Measurements from ENCODE around the gene SLC1A4. TPM values are rescaled to one million over a fixed set of nuclear protein-coding genes. Genes with fewer than 3 reads are reported as not detected.

Gene SLC1A4
- polyA plus RNA-seq, 1 of the 3 experiments (the other 2 are of a cell fraction): 4.4 TPM

GRCh38 chr2:65062843-65063825, 73.9 kb downstream of the SLC1A4 start:
- peak; percentile 47 for DNase-seq
- Histone ChIP-seq H3K9ac (no peak overlapping the region), H3K9me2 (no peaks in the 10 kb centered on the region), H3K27ac (ENCODE audit: low read depth in 2 of 2, low read length in 1 of 2) (peak overlapping the region in 1 of 2 experiments; percentile 81; a peak in 1 of 4 replicates), H4K20me1 (ENCODE audit: insufficient read depth) (peaks cover 57% of the 10 kb centered on the region), H3K4me2 (peak overlapping the region; percentile 8; the same call in 1 of the 2 replicates), H3K27me3 (ENCODE audit: insufficient read depth) (no peaks in the 10 kb centered on the region), H2AFZ (ENCODE audit: low read depth) (no peak overlapping the region), H3F3A (replicated peaks; ENCODE audit: insufficient read depth) (peaks cover 24% of the 10 kb centered on the region), H3K4me1 (ENCODE audit: control insufficient read depth in 1 of 2, insufficient read depth in 2 of 2, low read depth in 1 of 2, low read length in 1 of 2) (peaks cover 18 to 30% of the 10 kb centered on the region in 2 experiments), H3K9me3 (no peaks in the 10 kb centered on the region), H3K36me3 (replicated peaks in 1 of 2; ENCODE audit: control insufficient read depth in 1 of 2, insufficient read depth in 2 of 2, low read length in 1 of 2) (no peaks in the 10 kb centered on the region), H3K4me3 (ENCODE audit: low read depth in 2 of 2, low read length in 1 of 2) (no peak overlapping the region), H3K79me2 (ENCODE audit: insufficient read depth) (peaks cover 86% of the 10 kb centered on the region)
- ChIA-PET POLR2A (no interaction called here), CTCF (interaction anchor here (0.9 to 1.3 kb wide), 2 partner anchors 9 to 124 kb away, joined by 4 read pairs; no protein-coding TSS in a partner anchor)
- no peak for TF ChIP-seq USF1 (IDR thresholded peaks at IDR 0.05; ENCODE audit: borderline replicate concordance, low read depth)
- TF ChIP-seq TEAD4 (IDR thresholded peaks at IDR 0.05; ENCODE audit: borderline replicate concordance, insufficient read depth): no peak
- TF ChIP-seq MXI1 (IDR thresholded peaks at IDR 0.05; ENCODE audit: low read depth, low read length): no peak
- no peak for TF ChIP-seq SMC3 (IDR thresholded peaks at IDR 0.05; ENCODE audit: low read depth, low read length)
- TF ChIP-seq USF2 (IDR thresholded peaks at IDR 0.05; ENCODE audit: borderline replicate concordance, low read depth, low read length): no peak
- TF ChIP-seq TAF1 (IDR thresholded peaks at IDR 0.05; ENCODE audit: borderline replicate concordance, low read depth, low read length): no peak
- TF ChIP-seq GATA2 (CRISPR knock-in tag; IDR thresholded peaks at IDR 0.05): no peak
- WGBS (ENCODE audit: low lambda C conversion rate): 78% methylated on average over 13 of the region's 13 CpGs

GRCh38 chr2:65064728-65065552, 75.7 kb downstream of the SLC1A4 start:
- Histone ChIP-seq H3K9me2 (no peaks in the 10 kb centered on the region), H3K79me2 (ENCODE audit: insufficient read depth) (peaks cover 86% of the 10 kb centered on the region), H3K9me3 (no peaks in the 10 kb centered on the region), H3K4me2 (peak overlapping the region; percentile 62), H3K9ac (peak overlapping the region; percentile 18; the same call in 1 of the 2 replicates), H4K20me1 (ENCODE audit: insufficient read depth) (peaks cover 48% of the 10 kb centered on the region), H3K4me1 (ENCODE audit: control insufficient read depth in 1 of 2, insufficient read depth in 2 of 2, low read depth in 1 of 2, low read length in 1 of 2) (peaks cover 30 to 43% of the 10 kb centered on the region in 2 experiments), H3K36me3 (replicated peaks in 1 of 2; ENCODE audit: control insufficient read depth in 1 of 2, insufficient read depth in 2 of 2, low read length in 1 of 2) (peaks cover 3 to 5% of the 10 kb centered on the region in 2 experiments), H3K4me3 (ENCODE audit: low read depth in 2 of 2, low read length in 1 of 2) (no peak overlapping the region), H3K27ac (ENCODE audit: low read depth in 2 of 2, low read length in 1 of 2) (peak overlapping the region; percentile 23 to 81; a peak in 2 of 4 replicates), H3F3A (replicated peaks; ENCODE audit: insufficient read depth) (peaks cover 28% of the 10 kb centered on the region), H3K27me3 (ENCODE audit: insufficient read depth) (no peaks in the 10 kb centered on the region), H2AFZ (ENCODE audit: low read depth) (no peak overlapping the region)
- DNase-seq: no peak
- 61% methylated on average over 14 of the region's 14 CpGs for WGBS (ENCODE audit: low lambda C conversion rate)
- ChIA-PET POLR2A (interaction anchor here (0.6 kb wide), 1 partner anchor 106 kb away, joined by 3 read pairs; no protein-coding TSS in a partner anchor), CTCF (interaction anchor here (0.6 to 1.3 kb wide), 7 partner anchors 21 to 152 kb away, joined by 3 to 5 read pairs (median 4); no protein-coding TSS in a partner anchor)
- TF ChIP-seq ELF1 (IDR thresholded peaks at IDR 0.05): no peak
- TF ChIP-seq CTCF (IDR thresholded peaks at IDR 0.05): peak; percentile 63
- TF ChIP-seq JUND (IDR thresholded peaks at IDR 0.05): peak; percentile 54; the same call in 1 of the 2 replicates
- TF ChIP-seq MAX (IDR thresholded peaks at IDR 0.05; ENCODE audit: low read depth): 0 out of 2 replicates have a peak, but pooled peaks have one; percentile 48
- TF ChIP-seq NFIC (IDR thresholded peaks at IDR 0.05; ENCODE audit: borderline replicate concordance): peak; percentile 35; the same call in 1 of the 2 replicates
- TF ChIP-seq MXI1 (IDR thresholded peaks at IDR 0.05; ENCODE audit: low read depth, low read length): no peak
- peak; percentile 46; the same call in 1 of the 2 replicates for TF ChIP-seq TCF12 (IDR thresholded peaks at IDR 0.05)
- peak; percentile 14; the same call in 1 of the 2 replicates for TF ChIP-seq SMC3 (IDR thresholded peaks at IDR 0.05; ENCODE audit: low read depth, low read length)
- peak; percentile 51 for TF ChIP-seq RAD21 (IDR thresholded peaks at IDR 0.05; ENCODE audit: low read length)
- TF ChIP-seq FOSL2 (IDR thresholded peaks at IDR 0.05; ENCODE audit: borderline replicate concordance, low read depth): peak; percentile 78
- TF ChIP-seq FOXJ3 (CRISPR knock-in tag; IDR thresholded peaks at IDR 0.05): no peak
- TF ChIP-seq SIN3A (IDR thresholded peaks at IDR 0.05; ENCODE audit: borderline replicate concordance, low read depth, low read length): peak; percentile 17; the same call in 1 of the 2 replicates

All from SK-N-SH (cell line).